GM18502 (cell line): ENCODE data around the gene LMO7.
"Not testable (repeated sequence)": the region's sequence is repeated elsewhere in the genome, so short reads cannot be mapped to it uniquely, and the experiment has no call there.

ENCODE experiments used
- ATAC-seq: cut with Tn5 transposase; IDR thresholded peaks from one replicate; pipeline ENCODE4 v1.9.1; 2021; ENCODE audit warnings: mild to moderate bottlenecking; ENCODE audit not compliant: unreplicated experiment, poor library complexity

LMO7 gene

GRCh38 chr13:75736173-75736572 lies 100.0 kb downstream of the LMO7 start:
- no peak for ATAC-seq

- no peak for ATAC-seq
Observed at GRCh38 chr13:75738841-75739240, 102.7 kb downstream of the LMO7 start.

DNA sequence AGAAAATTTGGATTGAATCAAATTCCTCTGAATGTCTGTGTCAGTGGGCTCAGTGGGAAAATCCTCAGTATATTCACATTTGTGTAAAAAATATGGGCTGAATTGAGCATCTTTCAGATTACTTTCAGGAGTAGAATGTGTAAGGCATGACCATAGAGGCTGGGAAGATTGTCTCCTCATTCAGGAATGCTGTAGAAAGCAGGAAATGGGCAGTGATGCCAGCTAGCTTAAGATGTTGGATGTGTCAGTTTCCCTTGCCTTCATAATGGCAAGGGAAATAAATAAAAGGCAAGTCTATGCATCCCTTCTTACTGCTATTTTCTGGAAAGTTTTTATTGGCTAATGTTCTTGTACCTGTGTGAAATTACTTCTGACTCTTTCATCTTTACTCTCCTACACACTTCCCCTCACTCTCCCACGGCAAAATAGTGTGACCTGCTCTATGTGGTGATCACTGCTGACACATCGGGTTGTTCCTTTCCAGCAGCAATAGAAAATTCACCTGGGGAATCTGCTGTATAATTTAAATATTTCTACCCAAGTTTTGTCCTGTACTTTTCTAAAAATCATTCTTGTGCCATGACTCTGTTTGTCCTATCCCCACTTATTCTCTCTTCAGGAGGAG lies 103.2 kb downstream of the LMO7 start:
- ATAC-seq: peak; percentile 69

DNA sequence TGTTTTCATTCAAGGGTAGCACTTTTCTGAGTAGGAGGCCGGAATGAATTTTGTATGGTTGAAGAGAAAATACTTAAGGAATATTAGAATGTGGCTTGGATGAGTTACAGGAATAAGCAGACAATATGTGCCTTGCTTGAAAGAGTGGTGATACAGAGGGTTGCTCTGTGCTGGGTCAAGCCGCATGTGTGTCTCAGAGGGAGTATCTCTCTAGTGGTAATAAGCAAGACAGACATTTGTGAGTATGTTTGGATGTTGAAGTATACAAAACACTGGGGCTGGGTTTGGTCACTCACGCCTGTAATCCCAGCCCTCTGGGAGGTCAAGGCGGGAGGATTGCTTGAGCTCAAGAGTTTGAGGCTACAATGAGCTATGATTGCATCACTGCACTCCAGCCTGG lies 103.9 kb downstream of the LMO7 start:
- ATAC-seq: no peak

DNA sequence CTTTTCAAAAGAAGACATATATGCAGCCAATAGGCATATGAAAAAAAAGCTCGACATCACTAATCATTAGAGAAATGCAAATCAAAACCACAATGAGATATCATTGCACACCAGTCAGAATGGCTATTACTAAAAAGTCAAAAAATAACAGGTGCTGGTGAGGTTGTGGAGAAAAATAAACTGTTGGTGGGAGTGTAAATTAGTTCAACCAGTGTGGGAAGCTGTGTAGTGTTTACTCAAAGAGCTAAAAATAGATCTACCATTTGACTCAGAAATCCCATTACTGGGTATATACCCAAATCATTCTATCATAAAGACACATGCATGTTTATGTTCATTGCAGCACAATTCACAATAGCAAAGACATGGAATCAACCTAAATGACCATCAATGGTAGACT lies 106.9 kb downstream of the LMO7 start:
- not testable (repeated sequence) for ATAC-seq

DNA sequence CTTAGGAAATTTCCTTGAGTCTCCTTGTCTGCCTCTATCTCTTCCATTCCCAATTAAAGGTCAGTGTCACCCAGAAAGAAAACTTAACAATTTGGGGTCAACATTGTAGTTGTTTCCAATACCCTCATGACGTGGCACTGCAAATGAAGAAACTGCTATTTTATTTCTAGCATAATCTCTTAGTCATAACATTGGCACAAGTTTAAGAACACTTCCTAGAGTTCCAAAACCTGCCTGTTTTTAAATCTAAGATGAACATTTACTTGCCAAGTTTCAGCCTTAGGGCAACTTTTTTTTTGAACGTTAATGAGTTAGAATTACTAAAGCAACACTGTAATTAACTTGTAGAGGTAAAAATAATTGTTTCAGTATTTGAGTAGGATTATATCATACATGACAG lies 108.0 kb downstream of the LMO7 start:
- ATAC-seq: no peak

DNA sequence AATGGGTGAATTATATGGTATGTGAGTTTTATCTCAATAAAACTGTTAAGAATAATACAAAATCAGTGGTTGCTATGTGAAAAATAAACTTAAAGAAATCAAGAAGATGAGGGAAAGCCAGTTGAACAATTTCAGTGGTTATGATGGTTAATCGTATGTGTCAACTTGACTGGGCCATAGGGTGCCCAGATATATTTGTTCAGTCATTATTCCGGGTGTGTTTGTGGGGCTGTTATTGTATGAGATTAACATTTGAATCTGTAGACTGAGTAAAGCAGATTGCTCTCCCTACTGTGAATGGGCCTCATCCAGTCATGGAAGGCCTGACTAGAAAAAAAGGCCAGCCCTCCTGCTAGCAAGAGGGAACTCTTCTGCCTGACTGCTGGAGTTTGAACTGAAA lies 109.3 kb downstream of the LMO7 start:
- ATAC-seq: no peak

GRCh38 chr13:75748874-75749273 lies 112.7 kb downstream of the LMO7 start:
- no peak for ATAC-seq

- ATAC-seq: no peak
Observed at GRCh38 chr13:75749407-75749806, 113.3 kb downstream of the LMO7 start.

DNA sequence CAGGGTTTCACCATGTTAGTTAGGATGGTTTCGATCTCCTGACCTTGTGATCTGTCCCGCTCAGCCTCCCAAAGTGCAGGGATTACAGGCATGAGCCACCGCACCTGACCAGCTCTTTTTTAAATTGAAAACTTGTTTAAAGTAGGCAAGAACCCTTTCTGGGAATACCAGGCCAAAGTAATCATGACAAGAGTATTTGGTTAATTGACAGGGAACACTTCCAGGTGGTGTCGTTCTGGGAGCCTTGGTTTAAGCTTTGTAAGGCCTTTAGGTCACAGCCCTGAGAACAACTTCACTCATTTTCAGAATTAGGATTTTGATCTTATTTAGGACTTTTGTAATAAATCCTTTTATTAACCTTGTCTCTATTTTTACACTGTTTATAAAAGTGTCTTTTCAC lies 115.2 kb downstream of the LMO7 start:
- ATAC-seq: no peak

- no peak for ATAC-seq
Observed at GRCh38 chr13:75752826-75753225, 116.7 kb downstream of the LMO7 start.

DNA sequence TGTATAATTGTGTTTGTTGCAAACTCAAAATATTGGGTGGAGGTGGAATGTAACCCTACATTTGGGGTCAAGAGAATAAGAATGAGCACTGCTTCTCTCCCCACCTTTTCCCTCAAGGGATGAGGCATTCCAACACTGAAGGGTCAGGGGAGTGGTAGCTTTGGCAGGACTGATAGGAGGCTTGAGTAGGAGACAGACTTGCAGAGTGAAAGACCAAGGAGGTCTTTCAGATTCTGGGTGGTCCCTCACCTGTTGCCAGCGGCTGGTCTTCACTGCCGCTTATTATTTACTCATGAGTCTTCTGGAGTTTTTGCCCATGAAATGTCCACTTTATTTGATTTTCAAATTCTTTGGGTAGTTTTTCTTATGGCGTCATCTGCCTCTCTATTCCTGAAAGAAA lies 118.8 kb downstream of the LMO7 start:
- no peak for ATAC-seq

- no peak for ATAC-seq
Observed at GRCh38 chr13:75757336-75757735, 121.2 kb downstream of the LMO7 start.

DNA sequence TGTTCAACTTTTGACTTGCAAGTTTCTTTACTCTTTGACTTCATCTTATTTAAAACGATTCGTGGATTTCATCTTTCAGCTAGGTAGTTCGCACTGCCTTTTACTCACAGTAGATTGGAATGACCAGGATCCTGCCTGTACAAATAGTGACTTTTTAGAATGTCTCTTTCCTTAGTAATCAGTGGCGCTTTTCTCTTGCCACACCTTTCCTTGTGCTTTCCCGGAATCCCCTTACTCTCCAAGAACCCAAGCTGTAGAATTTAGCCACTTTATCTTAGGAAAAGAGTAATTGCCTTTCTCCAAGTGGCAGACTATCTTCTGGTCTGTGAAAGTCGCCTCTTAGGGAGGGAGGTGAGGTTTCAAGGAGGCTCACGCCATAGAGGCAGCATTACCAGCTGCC lies 123.4 kb downstream of the LMO7 start:
- ATAC-seq: no peak

DNA sequence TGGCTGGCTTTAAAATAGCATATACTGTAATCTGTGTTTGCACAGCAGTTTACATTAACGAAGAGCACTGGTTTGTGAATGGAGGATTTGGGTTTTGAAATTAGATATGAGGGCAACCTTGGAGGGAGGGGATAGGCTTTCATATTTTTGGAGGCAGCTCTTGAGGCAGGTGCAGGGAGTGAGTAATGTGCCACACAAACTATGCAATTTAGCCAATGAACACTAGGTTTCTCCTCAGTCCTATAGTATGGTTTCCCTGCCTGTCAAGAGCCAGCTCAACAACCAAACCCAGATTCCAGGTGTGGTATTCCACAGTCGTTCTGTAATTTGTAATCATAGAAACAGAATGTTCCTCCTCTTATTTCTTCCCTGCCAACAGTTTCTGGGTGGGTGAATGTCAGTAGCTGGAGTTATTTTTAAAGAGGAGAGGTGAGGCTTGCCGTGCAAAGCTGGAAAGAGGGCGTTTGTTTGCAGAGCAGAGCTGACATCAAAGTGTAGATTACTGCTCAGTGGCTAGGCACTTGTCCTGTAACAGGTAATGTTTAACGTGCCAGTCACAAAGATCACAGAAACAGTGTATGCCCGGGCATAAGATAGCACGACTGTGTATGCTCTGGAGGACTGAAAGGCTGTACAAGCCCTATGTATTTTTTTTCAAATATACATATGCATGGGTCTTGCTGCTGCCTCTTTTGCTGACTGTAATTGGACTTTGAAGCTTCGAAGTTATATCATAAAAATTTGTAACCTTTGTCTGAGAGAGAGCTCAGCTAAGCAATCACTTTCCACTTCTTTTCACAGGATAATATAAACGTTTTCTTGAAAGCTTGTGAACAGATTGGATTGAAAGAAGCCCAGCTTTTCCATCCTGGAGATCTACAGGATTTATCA lies 124.2 kb downstream of the LMO7 start:
- peak; percentile 56 for ATAC-seq

GRCh38 chr13:75761369-75761768 lies 125.2 kb downstream of the LMO7 start:
- peak; percentile 30 for ATAC-seq

DNA sequence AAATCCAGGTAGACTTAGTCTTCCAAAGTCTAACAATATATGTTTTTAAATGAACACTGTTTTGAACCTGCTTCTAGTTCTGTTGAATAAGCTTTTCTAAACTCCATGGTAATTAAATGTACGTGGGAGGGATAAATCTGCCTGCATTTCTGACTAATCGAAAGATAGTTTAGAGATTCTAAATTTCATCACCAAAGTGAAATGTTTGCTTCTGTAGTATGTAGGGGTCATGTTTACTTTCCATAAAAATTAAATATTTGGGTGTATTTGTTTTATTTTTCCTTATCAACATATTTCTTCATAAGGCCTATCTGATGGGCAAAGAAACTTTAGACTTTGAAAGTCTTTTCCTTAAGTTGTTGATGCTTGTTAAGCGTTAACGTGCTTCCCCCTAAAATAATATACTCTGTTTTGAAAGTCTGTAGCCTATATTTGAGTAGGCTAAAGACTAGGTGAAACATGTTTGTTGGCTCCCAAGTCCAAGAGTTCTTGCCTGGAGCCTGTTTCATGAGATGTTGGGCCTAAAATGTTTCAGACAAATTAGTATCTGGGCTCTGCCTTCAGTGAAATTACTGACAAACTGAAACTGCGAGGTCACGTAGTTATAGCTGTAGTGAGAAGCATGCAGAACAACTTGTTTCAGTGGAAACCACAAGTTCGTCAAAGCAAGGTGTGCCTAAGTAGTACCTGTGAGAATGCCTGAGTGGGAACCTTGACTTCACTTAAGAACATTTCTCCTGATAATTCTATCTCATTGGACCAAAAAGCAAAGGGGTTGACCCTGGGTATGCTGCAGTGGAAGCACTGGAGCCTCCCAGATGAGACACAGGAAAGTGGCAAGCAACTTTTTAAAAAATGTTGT lies 126.2 kb downstream of the LMO7 start:
- ATAC-seq: peak; percentile 94

- peak; percentile 2 for ATAC-seq
Observed at GRCh38 chr13:75762955-75763354, 126.8 kb downstream of the LMO7 start.

DNA sequence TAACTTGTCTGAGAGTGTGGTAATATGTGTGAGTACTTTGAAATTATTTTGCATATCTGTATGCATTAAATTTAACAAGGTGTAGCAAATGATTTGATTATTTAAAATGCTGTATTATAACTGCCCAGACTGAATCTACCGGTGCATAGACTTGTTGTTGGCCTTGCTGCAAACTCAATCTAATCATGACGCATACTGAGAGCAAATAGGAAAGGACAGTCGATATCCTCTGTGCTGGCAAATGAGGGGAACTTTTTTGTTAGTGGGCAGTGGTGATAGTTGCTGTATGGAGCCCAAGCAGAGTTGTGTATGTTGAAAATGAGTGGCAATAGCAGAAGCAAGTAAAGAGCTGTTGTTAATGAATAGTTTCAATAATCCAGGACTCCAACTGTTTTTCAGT lies 127.4 kb downstream of the LMO7 start:
- no peak for ATAC-seq

DNA sequence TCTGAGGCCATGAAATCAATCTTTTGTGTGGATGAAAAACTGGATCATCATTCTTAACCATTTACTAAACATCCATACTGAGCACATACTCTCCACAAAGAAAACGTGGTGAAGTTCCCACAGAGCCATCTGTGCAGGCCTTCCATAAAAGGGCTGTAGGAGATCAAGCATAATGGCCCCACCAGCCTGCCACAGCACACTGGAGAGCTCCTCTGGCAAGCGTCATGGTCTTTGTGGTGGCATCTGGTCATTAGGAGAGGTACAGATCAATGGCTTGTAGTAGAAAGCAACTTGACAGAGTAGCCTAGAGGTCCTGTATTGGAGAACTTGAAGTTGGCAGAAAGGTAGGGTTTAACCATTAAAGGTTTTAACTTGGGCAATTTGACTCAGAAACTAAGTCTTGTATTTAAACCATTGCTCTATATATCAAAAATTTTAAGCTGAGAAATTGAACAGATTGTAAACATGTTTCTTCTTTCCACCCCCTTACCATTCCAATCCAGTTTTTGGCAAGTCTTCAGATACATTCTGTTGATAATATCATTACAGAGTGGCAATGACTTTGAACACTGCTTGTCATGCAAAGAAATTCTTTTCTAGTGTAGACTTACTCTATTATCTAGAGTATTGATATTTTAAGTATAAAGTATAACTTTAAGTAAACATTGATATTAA lies 128.3 kb downstream of the LMO7 start:
- no peak for ATAC-seq
